NT2/D1 (cell line): Measurements from ENCODE around the gene PTCD1.

Source experiments
- SUZ12 ChIP-seq: IDR thresholded peaks from 2 replicates; pipeline ENCODE4 v1.6.1; 2011; ENCODE audit not compliant: insufficient read length, insufficient read depth; ENCODE audit errors: extremely low read depth
- YY1 ChIP-seq: IDR thresholded peaks from 2 replicates; pipeline ENCODE4 v1.6.1; 2011; ENCODE audit not compliant: insufficient read length, insufficient read depth
- ZNF274 ChIP-seq: IDR thresholded peaks from 2 replicates; pipeline ENCODE4 v1.6.1; 2011; ENCODE audit warnings: mild to moderate bottlenecking, low read depth, low read length

DNA sequence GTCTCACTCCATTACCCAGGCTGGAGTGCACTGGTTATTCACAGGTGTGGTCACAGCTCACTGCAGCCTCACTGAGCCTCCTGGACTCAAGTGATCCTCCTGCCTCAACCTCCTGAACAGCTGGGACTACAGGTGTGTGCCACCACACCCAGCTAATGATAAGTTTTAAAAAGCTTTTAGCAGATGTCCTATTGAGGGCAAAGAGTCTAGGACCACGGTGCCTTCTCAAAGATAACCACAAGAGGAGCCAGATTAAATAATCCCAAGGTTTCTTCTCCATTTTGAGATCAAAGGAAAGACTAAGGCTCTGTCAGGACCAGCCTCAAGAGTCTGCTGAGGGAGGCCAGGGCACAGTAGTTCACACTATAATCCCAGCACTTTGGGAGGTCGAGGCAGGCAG is 22.6 kb upstream of the PTCD1 start:
- TF ChIP-seq SUZ12, result no peak
- TF ChIP-seq ZNF274, result no peak
- no peak for TF ChIP-seq YY1
